Gastroesophageal sphincter (tissue), 4 donors: ENCODE results near the gene ABL2. TPM values are rescaled to one million over a fixed set of nuclear protein-coding genes. Genes with fewer than 3 reads are reported as not detected.
A peak's percentile ranks its signal among the peaks of the same experiment; 100 is the strongest.

Experiments
- ATAC-seq: fragments of 150-250 bp; one replicate; pipeline ENCODE4 v1.9.1; 2016; ENCODE audit warnings: mild to moderate bottlenecking, moderate library complexity
- H3K27ac ChIP-seq, 4 donors: fragments of 200-600 bp; sonication (generic) in 3 of 4; 1 replicate in 3 of 4; 2 replicates in 1 of 4; pipeline ENCODE4 v1.5.1; 2016 to 2019
- H3K27me3 ChIP-seq: fragments of 200-600 bp; sonication (generic); one replicate; pipeline ENCODE4 v1.5.1; 2019
- H3K36me3 ChIP-seq, 2 donors: fragments of 200-600 bp; sonication (generic); one replicate each; pipeline ENCODE4 v1.5.1; 2019; ENCODE audit warnings: control low read depth in 1 of 2
- H3K4me1 ChIP-seq, 3 donors: fragments of 200-600 bp; sonication (generic); 1 replicate in 2 of 3; 2 replicates in 1 of 3; pipeline ENCODE4 v1.5.1; 2016 to 2019; ENCODE audit warnings: control low read depth in 2 of 3
- H3K4me3 ChIP-seq, 2 donors: fragments of 200-600 bp; sonication (generic); one replicate each; pipeline ENCODE4 v1.5.1; 2019; ENCODE audit warnings: mild to moderate bottlenecking in 1 of 2, moderate library complexity in 1 of 2
- H3K9me3 ChIP-seq, 3 donors: fragments of 200-600 bp; sonication (generic); one replicate each; pipeline ENCODE4 v1.5.1; 2017 to 2019; ENCODE audit warnings: control low read depth in 2 of 3
- EP300 ChIP-seq: sonication (generic); formaldehyde crosslinking; IDR thresholded peaks from one replicate; pipeline ENCODE4 v1.6.1; 2017; ENCODE audit warnings: antibody characterized with exemption, mild to moderate bottlenecking
- POLR2A ChIP-seq, 2 donors: fragments of 450-650 bp; IDR thresholded peaks; one replicate each; pipeline ENCODE4 v1.6.1; 2017; ENCODE audit warnings: antibody characterized with exemption in 2 of 2, mild to moderate bottlenecking in 2 of 2, moderate library complexity in 1 of 2
- POLR2AphosphoS5 ChIP-seq: sonication (generic); formaldehyde crosslinking; IDR thresholded peaks from one replicate; pipeline ENCODE4 v1.6.1; 2017; ENCODE audit warnings: antibody characterized with exemption
- WGBS, 2 donors: methylation state at CpG; one replicate each; pipeline ENCODE4 v1.1.5; 2018; ENCODE audit warnings: low coverage in 1 of 2; 5-methylcytosine and 5-hydroxymethylcytosine counted together
- total RNA-seq, 4 donors: library from RNA; depleted of rRNA; stranded (reverse); fragments of >200 nt; gene quantifications; one replicate each; pipeline ENCODE4 v1.1.0, GENCODE V29; 2016
- TF ChIP-seq, protein P1 (sequence below), 4 experiments: fragments of 200-600 bp in 2 of 4; fragments of 450-650 bp in 2 of 4; sonication (generic) in 1 of 4; IDR thresholded peaks; one replicate each; pipeline ENCODE4 v1.5.1; 2017 to 2019; ENCODE audit warnings: antibody characterized with exemption in 4 of 4, mild to moderate bottlenecking in 2 of 4, moderate library complexity in 2 of 4

The ABL2 gene
- total RNA-seq, 4 donors from 2014 or later, result 11.8 to 22.2 (median 17.2) TPM

DNA sequence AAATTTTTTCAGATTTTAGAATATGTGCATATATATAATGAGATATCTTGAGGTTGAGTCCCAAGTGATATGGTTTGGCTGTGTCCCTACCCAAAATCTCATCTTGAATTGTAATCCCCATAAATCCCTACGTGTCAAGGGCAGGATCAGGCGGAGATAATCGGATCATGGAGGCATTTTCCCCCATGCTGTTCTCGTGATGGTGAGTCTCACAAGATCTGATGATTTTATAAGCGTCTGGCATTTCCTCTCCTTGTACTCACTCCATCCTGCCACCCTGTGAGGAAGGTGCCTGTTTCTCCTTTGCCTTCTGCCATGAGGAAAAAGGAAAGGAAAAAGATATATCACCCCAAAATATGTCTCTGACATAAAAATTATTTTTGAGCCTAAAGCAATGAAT is 83.0 kb downstream of the ABL2 start:
- no peak for ATAC-seq
- H3K4me3 ChIP-seq, result no peak overlapping the region
- no peak overlapping the region for H3K27ac ChIP-seq
- H3K36me3 ChIP-seq, result peaks cover 0 to 3% of the 10 kb centered on the region in 2 donors
- WGBS, 2 donors, result 84 to 93% methylated on average over 5 of the region's 5 CpGs
- H3K9me3 ChIP-seq, result no peaks in the 10 kb centered on the region
- no peaks in the 10 kb centered on the region for H3K27me3 ChIP-seq
- peaks cover 0 to 18% (median 3%) of the 10 kb centered on the region in 3 donors for H3K4me1 ChIP-seq
- TF ChIP-seq POLR2A (IDR thresholded peaks at IDR 0.05), result no peak
- TF ChIP-seq, protein P1, sequence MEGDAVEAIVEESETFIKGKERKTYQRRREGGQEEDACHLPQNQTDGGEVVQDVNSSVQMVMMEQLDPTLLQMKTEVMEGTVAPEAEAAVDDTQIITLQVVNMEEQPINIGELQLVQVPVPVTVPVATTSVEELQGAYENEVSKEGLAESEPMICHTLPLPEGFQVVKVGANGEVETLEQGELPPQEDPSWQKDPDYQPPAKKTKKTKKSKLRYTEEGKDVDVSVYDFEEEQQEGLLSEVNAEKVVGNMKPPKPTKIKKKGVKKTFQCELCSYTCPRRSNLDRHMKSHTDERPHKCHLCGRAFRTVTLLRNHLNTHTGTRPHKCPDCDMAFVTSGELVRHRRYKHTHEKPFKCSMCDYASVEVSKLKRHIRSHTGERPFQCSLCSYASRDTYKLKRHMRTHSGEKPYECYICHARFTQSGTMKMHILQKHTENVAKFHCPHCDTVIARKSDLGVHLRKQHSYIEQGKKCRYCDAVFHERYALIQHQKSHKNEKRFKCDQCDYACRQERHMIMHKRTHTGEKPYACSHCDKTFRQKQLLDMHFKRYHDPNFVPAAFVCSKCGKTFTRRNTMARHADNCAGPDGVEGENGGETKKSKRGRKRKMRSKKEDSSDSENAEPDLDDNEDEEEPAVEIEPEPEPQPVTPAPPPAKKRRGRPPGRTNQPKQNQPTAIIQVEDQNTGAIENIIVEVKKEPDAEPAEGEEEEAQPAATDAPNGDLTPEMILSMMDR (IDR thresholded peaks at IDR 0.05), result no peak
- no peak for TF ChIP-seq EP300
- no peak for TF ChIP-seq POLR2AphosphoS5

DNA sequence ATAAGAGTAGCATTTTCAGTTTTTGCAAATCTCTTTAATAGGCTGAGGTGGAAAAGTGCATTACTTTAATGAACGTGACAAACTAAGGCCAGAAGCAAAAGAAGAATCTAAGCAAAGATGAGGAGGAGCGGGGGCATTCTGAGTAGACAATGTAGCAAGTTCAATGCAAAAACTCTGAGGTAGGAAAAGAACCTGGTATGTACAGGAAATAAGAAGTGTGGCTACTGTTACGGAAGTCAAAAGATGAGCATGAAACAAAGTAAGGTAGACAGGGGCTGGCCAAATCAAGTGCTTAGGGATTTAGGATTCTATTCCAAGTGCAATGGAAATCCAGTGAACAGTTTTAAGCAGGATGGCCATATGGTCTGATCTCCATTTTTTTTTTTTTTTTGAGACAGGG is 84.0 kb downstream of the ABL2 start:
- H3K27me3 ChIP-seq, result no peaks in the 10 kb centered on the region
- no peaks in the 10 kb centered on the region for H3K9me3 ChIP-seq
- H3K4me1 ChIP-seq, result peaks cover 0 to 18% (median 3%) of the 10 kb centered on the region in 3 donors
- no peak overlapping the region for H3K4me3 ChIP-seq
- no peak overlapping the region for H3K27ac ChIP-seq
- H3K36me3 ChIP-seq, result peaks cover 0 to 3% of the 10 kb centered on the region in 2 donors
- WGBS, 2 donors, result 87 to 88% methylated on average over 3 of the region's 3 CpGs
- no peak for ATAC-seq
- TF ChIP-seq POLR2A (IDR thresholded peaks at IDR 0.05) (no peak), EP300 (no peak), POLR2AphosphoS5 (no peak)
- TF ChIP-seq, protein P1 (IDR thresholded peaks at IDR 0.05), result no peak

DNA sequence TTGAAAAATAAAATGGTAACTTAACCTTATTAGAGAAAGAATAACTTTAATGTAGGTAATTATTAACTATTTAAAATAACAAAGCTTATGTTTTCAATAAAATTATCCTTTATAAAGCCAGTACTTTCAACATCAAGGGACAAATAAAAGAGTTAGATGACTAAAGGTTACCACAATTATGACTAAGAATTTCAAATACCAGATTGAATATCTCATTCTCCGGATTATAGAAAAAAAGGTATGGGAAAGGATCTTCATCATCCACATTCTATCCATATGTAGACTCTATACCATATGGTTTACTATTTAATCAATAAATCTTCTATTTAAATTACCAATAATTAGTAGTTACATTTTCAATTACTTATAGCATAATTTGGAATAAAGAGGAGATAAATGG is 84.9 kb downstream of the ABL2 start:
- no peak for ATAC-seq
- H3K4me1 ChIP-seq, result peaks cover 0 to 23% (median 3%) of the 10 kb centered on the region in 3 donors
- H3K27me3 ChIP-seq, result no peaks in the 10 kb centered on the region
- no peak overlapping the region for H3K4me3 ChIP-seq
- no peak overlapping the region for H3K27ac ChIP-seq
- no peaks in the 10 kb centered on the region for H3K9me3 ChIP-seq
- no peak for TF ChIP-seq POLR2A (IDR thresholded peaks at IDR 0.05)
- TF ChIP-seq EP300, result no peak
- TF ChIP-seq, protein P1 (IDR thresholded peaks at IDR 0.05), result no peak
- TF ChIP-seq POLR2AphosphoS5, result no peak
- H3K36me3 ChIP-seq, result peaks cover 0 to 3% of the 10 kb centered on the region in 2 donors
- 82 to 100% methylated on average over 1 of the region's 1 CpG for WGBS, 2 donors

DNA sequence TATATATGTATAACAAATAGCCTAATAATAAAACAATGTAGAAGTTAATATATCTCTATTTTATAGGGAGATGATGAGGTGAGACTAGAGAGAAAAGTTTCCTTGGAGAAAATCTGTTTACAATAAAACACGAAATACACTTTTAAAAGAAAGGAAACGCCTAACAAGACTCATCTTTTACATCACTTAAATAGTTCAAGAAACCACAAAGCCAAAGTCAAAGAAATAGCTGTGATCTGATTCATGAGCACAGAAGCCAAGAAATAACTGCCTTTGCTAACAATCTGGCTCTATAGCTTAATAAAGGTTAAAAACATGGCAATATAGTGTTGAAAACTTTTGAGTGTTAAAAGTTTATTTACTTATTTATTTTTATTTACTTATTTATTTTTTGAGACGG is 86.2 kb downstream of the ABL2 start:
- no peaks in the 10 kb centered on the region for H3K27me3 ChIP-seq
- 37 to 53% methylated on average over 3 of the region's 3 CpGs for WGBS, 2 donors
- H3K4me1 ChIP-seq, result peaks cover 0 to 26% (median 3%) of the 10 kb centered on the region in 3 donors
- peaks cover 0 to 3% of the 10 kb centered on the region in 2 donors for H3K36me3 ChIP-seq
- H3K9me3 ChIP-seq, result no peaks in the 10 kb centered on the region
- H3K4me3 ChIP-seq, result no peak overlapping the region
- TF ChIP-seq EP300 (no peak), POLR2AphosphoS5 (no peak), POLR2A (IDR thresholded peaks at IDR 0.05) (no peak)
- TF ChIP-seq, protein P1 (IDR thresholded peaks at IDR 0.05), result no peak
- H3K27ac ChIP-seq, result peak overlapping the region; percentile 5 to 71 (median 50)
- ATAC-seq, result peak; percentile 81

DNA sequence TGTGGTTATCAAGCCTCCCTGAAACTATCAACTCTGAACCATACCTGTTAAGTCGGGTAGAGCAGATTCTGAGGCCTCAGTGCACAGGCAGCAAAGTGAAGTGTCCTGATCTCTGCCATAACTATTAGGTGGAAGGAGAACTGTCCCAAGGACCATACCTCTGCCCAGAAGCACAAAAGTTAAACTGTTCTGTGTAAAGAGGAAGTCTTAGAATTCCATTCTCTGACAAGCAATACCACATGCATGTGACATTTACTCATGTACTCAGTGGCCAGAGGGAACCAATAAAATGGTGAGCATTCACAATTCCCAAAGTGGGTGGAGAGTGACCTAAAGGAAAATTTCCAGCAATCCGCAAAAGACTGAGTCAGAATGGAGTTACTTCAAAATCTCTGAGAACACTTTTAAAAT is 86.6 kb downstream of the ABL2 start:
- ATAC-seq, result peak; percentile 91
- Histone ChIP-seq H3K36me3 (peaks cover 0 to 3% of the 10 kb centered on the region in 2 donors), H3K27ac (peak overlapping the region; percentile 44 to 79 (median 70)), H3K27me3 (no peaks in the 10 kb centered on the region), H3K9me3 (no peaks in the 10 kb centered on the region), H3K4me3 (peak overlapping the region in 1 of 2 donors; percentile 10), H3K4me1 (peaks cover 0 to 30% (median 3%) of the 10 kb centered on the region in 3 donors)
- TF ChIP-seq EP300 (no peak), POLR2A (IDR thresholded peaks at IDR 0.05) (peak in 1 of 2 donors; percentile 14), POLR2AphosphoS5 (peak; percentile 44)
- TF ChIP-seq, protein P1 (IDR thresholded peaks at IDR 0.05), result no peak
- 45 to 52% methylated on average over 2 of the region's 2 CpGs for WGBS, 2 donors
